HG03378 (cell line): Measurements from ENCODE around the gene TPRX1.
"Not testable (repeated sequence)": the region's sequence is repeated elsewhere in the genome, so short reads cannot be mapped to it uniquely, and the experiment has no call there.

Experiments
- ATAC-seq: cut with Tn5 transposase; IDR thresholded peaks from one replicate; pipeline ENCODE4 v1.9.1; 2021; ENCODE audit warnings: mild to moderate bottlenecking, moderate library complexity; ENCODE audit not compliant: unreplicated experiment

Gene TPRX1

GRCh38 chr19:47802521-47803043 is 1.8 kb downstream of the TPRX1 start:
- ATAC-seq: no peak

GRCh38 chr19:47801270-47801669 is 3.1 kb downstream of the TPRX1 start:
- ATAC-seq: no peak

- ATAC-seq: no peak
These were observed 5.5 kb downstream of the TPRX1 start for GRCh38 chr19:47798904-47799266.

GRCh38 chr19:47797996-47798903 is 6.1 kb downstream of the TPRX1 start:
- no peak for ATAC-seq

GRCh38 chr19:47796785-47797184 is 7.6 kb downstream of the TPRX1 start:
- no peak for ATAC-seq

- ATAC-seq: no peak
These were observed 9.8 kb downstream of the TPRX1 start for GRCh38 chr19:47794526-47794925.

- no peak for ATAC-seq
These were observed 11.7 kb downstream of the TPRX1 start for GRCh38 chr19:47792616-47793015.

- ATAC-seq: no peak
These were observed 13.9 kb downstream of the TPRX1 start for GRCh38 chr19:47790398-47790814.

- not testable (repeated sequence) for ATAC-seq
These were observed 14.5 kb downstream of the TPRX1 start for GRCh38 chr19:47789811-47790210.

- ATAC-seq: not testable (repeated sequence)
These were observed 17.0 kb downstream of the TPRX1 start for GRCh38 chr19:47787307-47787706.

GRCh38 chr19:47786566-47786965 is 17.8 kb downstream of the TPRX1 start:
- no peak for ATAC-seq

GRCh38 chr19:47781590-47782262 is 22.6 kb downstream of the TPRX1 start:
- ATAC-seq: no peak

- no peak for ATAC-seq
These were observed 24.2 kb downstream of the TPRX1 start for GRCh38 chr19:47780215-47780551.

- ATAC-seq: no peak
These were observed 24.7 kb downstream of the TPRX1 start for GRCh38 chr19:47779524-47780214.

GRCh38 chr19:47778954-47779351 is 25.4 kb downstream of the TPRX1 start:
- no peak for ATAC-seq

- peak; percentile 63 for ATAC-seq
These were observed 26.1 kb downstream of the TPRX1 start, which contains the start of gene SELENOW for GRCh38 chr19:47778049-47778953. SELENOW (plus strand) TSS chr19:47778703; CDS start chr19:47778786, 83 bp downstream.

GRCh38 chr19:47777245-47778048 is 26.9 kb downstream of the TPRX1 start:
- ATAC-seq: not testable (repeated sequence)

GRCh38 chr19:47776568-47776967 is 27.8 kb downstream of the TPRX1 start:
- no peak for ATAC-seq

GRCh38 chr19:47771291-47771690 is 33.1 kb downstream of the TPRX1 start:
- not testable (repeated sequence) for ATAC-seq
